GM21423 (cell line): ENCODE measurements around the gene FANCC.

Source experiments
- ATAC-seq: cut with Tn5 transposase; IDR thresholded peaks from one replicate; pipeline ENCODE4 v1.9.1; 2021; ENCODE audit warnings: mild to moderate bottlenecking, moderate library complexity; ENCODE audit not compliant: unreplicated experiment

The FANCC gene

DNA sequence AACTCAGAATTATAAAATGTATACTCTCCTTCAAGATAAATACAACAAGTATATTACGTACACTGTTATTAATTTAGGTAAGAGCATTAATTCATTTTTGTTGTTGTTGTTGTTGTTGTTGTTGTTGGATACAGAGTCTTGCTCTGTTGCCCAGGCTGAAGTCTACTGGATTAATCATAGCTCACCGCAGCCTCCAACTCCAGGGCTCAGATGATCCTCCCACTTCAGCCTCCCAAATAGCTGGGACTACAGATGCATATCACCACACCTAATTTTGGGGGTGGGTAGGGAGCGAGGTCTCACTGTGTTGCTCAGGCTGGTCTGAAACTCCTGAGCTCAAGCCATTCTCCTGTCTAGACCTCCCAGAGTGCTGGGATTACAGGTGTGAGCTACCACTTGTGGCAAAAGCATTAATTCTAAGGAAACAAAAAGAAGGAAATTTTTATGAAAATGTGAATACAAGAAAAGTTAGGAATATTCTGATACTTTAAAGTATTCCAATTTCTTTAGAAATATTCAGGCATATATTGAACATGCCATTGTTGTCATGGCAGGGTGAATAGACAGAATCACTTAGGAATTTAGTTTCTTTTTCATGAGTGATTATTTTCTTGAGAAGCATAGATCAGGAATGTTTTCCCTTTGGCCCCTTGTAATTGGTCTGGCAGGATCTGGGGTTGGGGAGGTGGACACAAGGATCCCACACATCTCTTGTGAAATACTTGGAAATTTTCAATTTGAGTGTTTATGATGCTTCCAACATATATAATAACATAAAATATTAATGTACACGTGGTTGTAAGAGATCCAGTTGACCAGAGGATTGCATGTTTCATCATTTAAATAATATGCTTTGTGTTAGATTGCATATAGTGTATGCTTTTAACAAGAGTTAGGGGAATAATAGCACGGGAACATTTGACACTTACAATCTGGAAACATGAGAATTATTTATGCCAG lies 263.6 kb downstream of the FANCC start:
- no peak for ATAC-seq

DNA sequence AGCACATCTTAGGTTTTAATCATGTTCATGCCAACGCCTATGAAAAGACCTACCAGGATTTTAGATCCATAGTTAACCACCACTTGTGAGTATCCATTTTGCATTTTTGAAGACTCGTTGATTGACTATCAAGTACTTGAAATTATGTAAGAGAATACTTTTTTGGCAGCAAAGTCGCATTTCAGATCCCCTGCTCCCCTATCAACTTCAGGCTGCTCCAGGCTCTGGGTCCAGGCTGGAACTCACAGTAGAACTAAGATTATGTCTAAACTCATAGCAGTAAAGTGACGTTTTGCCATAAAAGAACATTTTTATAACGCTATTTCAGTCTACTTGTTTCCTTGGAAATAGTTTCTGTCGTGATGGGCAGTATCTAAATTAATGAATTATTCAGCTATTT lies 267.7 kb downstream of the FANCC start:
- no peak for ATAC-seq
